Fibroblast of skin of scalp (primary cell): ENCODE results near the gene KLF15.

ENCODE experiments used
- DNase-seq: peaks from one replicate; pipeline ENCODE4 v3.0.0-alpha.2; 2013

KLF15 gene

GRCh38 chr3:126389112-126389793, 32.0 kb upstream of the KLF15 start:
- DNase-seq, result peak; percentile 77

GRCh38 chr3:126381966-126382365, 24.8 kb upstream of the KLF15 start:
- DNase-seq, result no peak

GRCh38 chr3:126380011-126380768, 23.0 kb upstream of the KLF15 start:
- no peak for DNase-seq

GRCh38 chr3:126378341-126378751, 21.1 kb upstream of the KLF15 start:
- DNase-seq, result no peak

GRCh38 chr3:126377211-126377610, 20.0 kb upstream of the KLF15 start:
- DNase-seq, result no peak

GRCh38 chr3:126376444-126376843, 19.2 kb upstream of the KLF15 start:
- no peak for DNase-seq

- no peak for DNase-seq
Measured at GRCh38 chr3:126375835-126376331, 18.7 kb upstream of the KLF15 start.

- peak; percentile 12 for DNase-seq
Measured at GRCh38 chr3:126373682-126374601, 16.7 kb upstream of the KLF15 start.

- DNase-seq, result no peak
Measured at GRCh38 chr3:126373146-126373613, 16.0 kb upstream of the KLF15 start.

GRCh38 chr3:126372413-126373145, 15.4 kb upstream of the KLF15 start:
- DNase-seq, result no peak

GRCh38 chr3:126371096-126371705, 14.0 kb upstream of the KLF15 start:
- DNase-seq, result no peak

GRCh38 chr3:126370606-126371005, 13.4 kb upstream of the KLF15 start:
- no peak for DNase-seq

- no peak for DNase-seq
Measured at GRCh38 chr3:126370055-126370454, 12.8 kb upstream of the KLF15 start.

GRCh38 chr3:126369490-126369889, 12.3 kb upstream of the KLF15 start:
- no peak for DNase-seq

- DNase-seq, result no peak
Measured at GRCh38 chr3:126367316-126367805, 10.2 kb upstream of the KLF15 start.

- DNase-seq, result no peak
Measured at GRCh38 chr3:126365351-126366277, 8.4 kb upstream of the KLF15 start.

GRCh38 chr3:126364731-126365301, 7.6 kb upstream of the KLF15 start:
- no peak for DNase-seq

- no peak for DNase-seq
Measured at GRCh38 chr3:126364130-126364695, 7.0 kb upstream of the KLF15 start.

- DNase-seq, result no peak
Measured at GRCh38 chr3:126361211-126361610, 4.0 kb upstream of the KLF15 start.

GRCh38 chr3:126360714-126361060, 3.5 kb upstream of the KLF15 start:
- no peak for DNase-seq
